PC-9 (cell line): ENCODE measurements around the gene LAMA5. TPM values are rescaled to one million over a fixed set of nuclear protein-coding genes. Genes with fewer than 3 reads are reported as not detected.

Experiments
- BruUV-seq: library from RNA; stranded (reverse); fragments of 400-500 nt; replicated peaks from 2 replicates; lab custom pipeline; 2021; lab: Mats Ljungman, UMichigan
- CTCF ChIA-PET: fragments of 300-600 bp; sonication (Branson Sonifier 250); formaldehyde crosslinking; loops from one replicate; lab custom pipeline; 2022; ENCODE audit warnings: antibody characterized with exemption; lab: Charles Lee
- POLR2A ChIA-PET: fragments of 300-600 bp; sonication (Branson Sonifier 250); formaldehyde crosslinking; loops from one replicate; lab custom pipeline; 2022; ENCODE audit warnings: antibody characterized with exemption; ENCODE audit not compliant: unreplicated experiment; lab: Charles Lee
- DNase-seq, 2 experiments: peaks; one replicate each; pipeline versions ENCODE4 v3.0.0 to v3.0.0-alpha.2; 2015 to 2022; ENCODE audit warnings: mixed read lengths in 1 of 2
- H2AFZ ChIP-seq: fragments of 200-600 bp; sonication (generic); 2 replicates; pipeline ENCODE4 v1.8.1; 2017; ENCODE audit warnings: antibody characterized with exemption
- H3F3A ChIP-seq: fragments of 200-600 bp; sonication (generic); 2 replicates; pipeline ENCODE4 v1.8.1; 2017; ENCODE audit warnings: antibody characterized with exemption, mild to moderate bottlenecking, low read depth; ENCODE audit not compliant: insufficient read depth
- H3K27ac ChIP-seq: fragments of 200-600 bp; sonication (generic); 2 replicates; pipeline ENCODE4 v1.6.1; 2016; ENCODE audit warnings: mixed run types
- H3K27me3 ChIP-seq: fragments of 200-600 bp; sonication (generic); 2 replicates; pipeline ENCODE4 v1.6.1; 2016; ENCODE audit warnings: low read depth, mixed run types; ENCODE audit not compliant: insufficient read depth
- H3K36me3 ChIP-seq: fragments of 200-600 bp; sonication (generic); 2 replicates; pipeline ENCODE4 v1.6.1; 2016; ENCODE audit warnings: low read depth, mixed run types
- H3K4me1 ChIP-seq: fragments of 200-600 bp; sonication (generic); replicated peaks from 2 replicates; pipeline ENCODE4 v1.6.1; 2016; ENCODE audit warnings: mixed run types; ENCODE audit not compliant: insufficient read depth
- H3K4me2 ChIP-seq: fragments of 200-600 bp; sonication (generic); 2 replicates; pipeline ENCODE4 v1.6.1; 2017; ENCODE audit warnings: mixed run types
- H3K4me3 ChIP-seq: fragments of 200-600 bp; sonication (generic); 2 replicates; pipeline ENCODE4 v1.6.1; 2016; ENCODE audit warnings: mixed run types
- H3K79me2 ChIP-seq: fragments of 200-600 bp; sonication (generic); 2 replicates; pipeline ENCODE4 v1.6.1; 2017; ENCODE audit warnings: low read depth, mixed run types
- H3K9me2 ChIP-seq: fragments of 200-600 bp; sonication (generic); 2 replicates; pipeline ENCODE4 v1.8.1; 2017; ENCODE audit warnings: mild to moderate bottlenecking; ENCODE audit not compliant: insufficient read depth
- H3K9me3 ChIP-seq: fragments of 200-600 bp; sonication (generic); 2 replicates; pipeline ENCODE4 v1.8.1; 2016; ENCODE audit warnings: low read depth; ENCODE audit not compliant: insufficient read depth
- H4K20me1 ChIP-seq: fragments of 200-600 bp; sonication (generic); 2 replicates; pipeline ENCODE4 v1.8.1; 2017; ENCODE audit not compliant: insufficient read depth
- EZH2 ChIP-seq: fragments of 200-600 bp; sonication (generic); IDR thresholded peaks from 2 replicates; pipeline ENCODE4 v1.8.0; 2017; ENCODE audit warnings: antibody characterized with exemption, low read depth
- intact Hi-C: fragments of 100-400 bp; cut with micrococcal nuclease; formaldehyde crosslinking; loops from one replicate; pipeline ENCODE4 v1.10.0; 2022; ENCODE audit not compliant: unreplicated experiment
- total RNA-seq: library from RNA; stranded (reverse); gene quantifications from 2 replicates; pipeline ENCODE4 v1.2.3, GENCODE V29; 2021
- TF ChIP-seq, protein P1 (sequence below): fragments of 200-600 bp; sonication (generic); conservative IDR thresholded peaks from 2 replicates; pipeline ENCODE4 v1.6.1; 2017; ENCODE audit warnings: mixed run types, antibody characterized with exemption, mild to moderate bottlenecking, moderate library complexity

The LAMA5 gene
- total RNA-seq, 1 experiment from 2014 or later, result 700 TPM

DNA sequence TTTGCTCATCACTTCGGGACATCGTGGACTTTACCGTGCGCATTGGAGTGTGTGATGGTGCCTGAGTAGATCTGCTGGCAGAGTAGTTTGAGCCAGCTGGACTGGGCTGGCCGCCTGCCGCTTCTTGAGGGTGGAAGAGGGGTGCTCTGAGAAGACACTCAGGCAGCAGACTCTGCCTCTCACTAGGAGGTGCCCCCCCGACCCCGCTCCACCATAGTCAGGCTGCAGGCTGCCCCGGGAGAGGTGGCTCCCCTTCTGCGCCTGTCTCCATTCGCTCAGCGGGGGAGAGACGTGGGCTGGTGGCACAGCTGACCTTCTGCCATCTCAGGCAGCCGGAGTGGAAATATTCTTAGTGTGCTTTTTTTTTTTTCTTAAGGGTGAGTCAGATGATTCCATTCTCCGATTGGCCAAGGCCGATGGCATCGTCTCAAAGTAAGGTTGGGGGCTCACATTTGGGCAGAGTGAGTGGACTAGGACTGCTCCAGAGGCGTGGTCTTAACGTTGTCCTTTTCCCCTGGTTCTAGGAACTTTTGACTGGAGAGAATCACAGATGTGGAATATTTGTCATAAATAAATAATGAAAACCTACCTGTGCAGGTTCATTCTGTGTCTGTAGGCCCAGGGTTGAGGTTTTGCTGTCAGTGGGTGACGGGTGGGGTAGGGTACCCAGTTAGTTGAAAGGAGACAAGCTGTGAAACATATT is 21.0 kb upstream of the LAMA5 start:
- Histone ChIP-seq H3F3A (peaks cover 56% of the 10 kb centered on the region), H3K27ac (peak overlapping the region; percentile 17; the same call in 1 of the 2 replicates), H3K36me3 (peaks cover 26% of the 10 kb centered on the region), H3K27me3 (no peaks in the 10 kb centered on the region), H3K4me2 (peak overlapping the region; percentile 99), H3K79me2 (peaks cover 61% of the 10 kb centered on the region), H3K9me3 (no peaks in the 10 kb centered on the region), H3K4me1 (peaks cover 21% of the 10 kb centered on the region), H3K4me3 (peak overlapping the region; percentile 100), H3K9me2 (no peaks in the 10 kb centered on the region), H4K20me1 (peaks cover 55% of the 10 kb centered on the region), H2AFZ (no peak overlapping the region)
- POLR2A ChIA-PET, result interaction anchor here (0.5 kb wide), 1 partner anchor 179 kb away, joined by 3 read pairs; no protein-coding TSS in a partner anchor
- CTCF ChIA-PET, result no interaction called here
- no peak for TF ChIP-seq EZH2
- TF ChIP-seq, protein P1, sequence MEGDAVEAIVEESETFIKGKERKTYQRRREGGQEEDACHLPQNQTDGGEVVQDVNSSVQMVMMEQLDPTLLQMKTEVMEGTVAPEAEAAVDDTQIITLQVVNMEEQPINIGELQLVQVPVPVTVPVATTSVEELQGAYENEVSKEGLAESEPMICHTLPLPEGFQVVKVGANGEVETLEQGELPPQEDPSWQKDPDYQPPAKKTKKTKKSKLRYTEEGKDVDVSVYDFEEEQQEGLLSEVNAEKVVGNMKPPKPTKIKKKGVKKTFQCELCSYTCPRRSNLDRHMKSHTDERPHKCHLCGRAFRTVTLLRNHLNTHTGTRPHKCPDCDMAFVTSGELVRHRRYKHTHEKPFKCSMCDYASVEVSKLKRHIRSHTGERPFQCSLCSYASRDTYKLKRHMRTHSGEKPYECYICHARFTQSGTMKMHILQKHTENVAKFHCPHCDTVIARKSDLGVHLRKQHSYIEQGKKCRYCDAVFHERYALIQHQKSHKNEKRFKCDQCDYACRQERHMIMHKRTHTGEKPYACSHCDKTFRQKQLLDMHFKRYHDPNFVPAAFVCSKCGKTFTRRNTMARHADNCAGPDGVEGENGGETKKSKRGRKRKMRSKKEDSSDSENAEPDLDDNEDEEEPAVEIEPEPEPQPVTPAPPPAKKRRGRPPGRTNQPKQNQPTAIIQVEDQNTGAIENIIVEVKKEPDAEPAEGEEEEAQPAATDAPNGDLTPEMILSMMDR, result no peak
- intact Hi-C loops, result no loop called here
- DNase-seq, result no peak
- TSS peak; percentile 66 for BruUV-seq

DNA sequence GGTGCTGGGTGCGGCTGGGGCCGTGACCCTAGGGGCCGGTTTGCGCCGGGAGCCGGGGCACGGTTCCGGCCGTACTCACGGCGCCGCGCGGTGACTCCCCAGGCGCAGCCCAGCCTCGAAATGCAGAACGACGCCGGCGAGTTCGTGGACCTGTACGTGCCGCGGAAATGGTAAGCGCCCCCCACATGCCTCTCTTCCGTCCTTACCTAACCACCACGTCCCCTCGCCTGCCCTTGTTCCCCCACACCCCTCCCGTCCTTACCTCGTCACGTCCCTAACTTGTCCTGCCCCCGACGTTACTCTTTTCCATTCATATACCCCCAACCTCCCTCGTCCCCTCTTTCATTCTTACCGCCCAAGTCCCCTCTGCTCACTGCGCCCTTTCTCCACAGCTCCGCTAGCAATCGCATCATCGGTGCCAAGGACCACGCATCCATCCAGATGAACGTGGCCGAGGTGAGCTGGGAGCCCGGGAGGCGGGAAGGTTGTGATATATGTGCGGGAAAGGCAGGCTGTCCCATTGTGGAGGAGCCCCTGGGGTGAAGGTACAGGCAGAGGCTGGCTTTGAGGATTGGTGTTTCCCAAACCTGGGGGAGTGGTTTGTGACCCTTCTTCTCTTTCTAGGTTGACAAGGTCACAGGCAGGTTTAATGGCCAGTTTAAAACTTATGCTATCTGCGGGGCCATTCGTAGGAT is 20.3 kb upstream of the LAMA5 start:
- Histone ChIP-seq H3K4me3 (peak overlapping the region; percentile 100), H4K20me1 (peaks cover 52% of the 10 kb centered on the region), H3K36me3 (peaks cover 26% of the 10 kb centered on the region), H3K27me3 (no peaks in the 10 kb centered on the region), H3K4me2 (peak overlapping the region; percentile 99), H3K79me2 (peaks cover 63% of the 10 kb centered on the region), H3K9me3 (no peaks in the 10 kb centered on the region), H3K27ac (peak overlapping the region; percentile 17; the same call in 1 of the 2 replicates), H2AFZ (no peak overlapping the region), H3K9me2 (no peaks in the 10 kb centered on the region), H3F3A (peaks cover 61% of the 10 kb centered on the region), H3K4me1 (peaks cover 21% of the 10 kb centered on the region)
- intact Hi-C loops, result no loop called here
- no peak for TF ChIP-seq EZH2
- TF ChIP-seq, protein P1, result no peak
- ChIA-PET POLR2A (interaction anchor here (0.5 to 0.7 kb wide), 3 partner anchors 29 to 178 kb away, joined by 3 to 21 read pairs (median 13); no protein-coding TSS in a partner anchor), CTCF (interaction anchor here (0.6 kb wide), 1 partner anchor 84 kb away, joined by 3 read pairs; no protein-coding TSS in a partner anchor)
- no peak for DNase-seq
- BruUV-seq, result no TSS peak

DNA sequence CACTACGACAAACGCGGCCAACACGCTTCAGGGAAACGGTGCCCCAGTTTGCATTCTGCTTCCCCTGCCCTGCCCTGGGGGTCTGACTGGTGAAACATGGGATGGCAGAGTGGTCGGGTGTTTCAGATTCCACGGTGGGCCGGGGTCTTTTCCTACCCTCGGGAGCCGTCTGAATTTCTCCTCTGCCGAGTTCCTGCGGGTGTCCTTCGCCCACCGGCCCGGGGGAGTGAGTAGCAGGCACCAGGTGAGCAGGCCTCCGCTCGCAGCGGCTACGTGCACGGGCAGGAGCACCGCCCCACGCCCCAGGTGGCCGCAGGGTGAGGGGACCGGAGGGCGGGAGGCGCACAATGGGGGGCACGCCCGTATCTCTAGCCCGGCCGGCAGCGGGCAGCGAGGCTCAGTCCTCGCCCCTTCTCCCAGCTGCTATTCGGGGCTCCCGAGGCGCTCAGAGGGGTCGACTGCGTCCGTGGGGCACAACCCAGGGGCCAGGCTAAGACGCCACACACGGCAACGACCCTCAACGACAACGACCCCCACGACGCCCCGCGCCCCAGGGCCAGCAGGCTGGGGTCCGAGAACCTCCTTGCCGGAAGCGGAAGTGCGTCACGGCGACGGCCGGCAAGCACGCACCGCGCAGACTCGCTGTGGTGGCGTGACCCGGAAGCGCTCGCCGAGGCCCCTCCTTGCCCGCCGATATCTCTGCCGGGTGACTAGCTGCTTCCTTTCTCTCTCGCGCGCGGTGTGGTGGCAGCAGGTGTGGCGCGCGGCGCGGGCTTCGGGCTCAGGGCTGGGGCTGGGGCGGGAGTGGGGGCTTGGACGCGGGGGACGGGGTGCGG is 19.5 kb upstream of the LAMA5 start, which contains the start of gene RPS21:
RPS21 (plus strand) TSS at position 721 of the 836 bp plus-strand sequence. CDS start 236 bp downstream, outside the sequence.
- DNase-seq, result peak; percentile 85 to 93
- Histone ChIP-seq H2AFZ (peak within 1 kb of the TSS; percentile 83), H3K9me3 (no peaks in the 10 kb centered on the region), H3K79me2 (peaks cover 65% of the 10 kb centered on the region), H4K20me1 (peaks cover 54% of the 10 kb centered on the region), H3K4me1 (peaks cover 23% of the 10 kb centered on the region), H3K9me2 (no peaks in the 10 kb centered on the region), H3F3A (peaks cover 63% of the 10 kb centered on the region), H3K4me3 (peak within 1 kb of the TSS; percentile 100), H3K27ac (peak within 1 kb of the TSS; percentile 36), H3K27me3 (no peaks in the 10 kb centered on the region), H3K4me2 (peak within 1 kb of the TSS; percentile 99), H3K36me3 (peaks cover 30% of the 10 kb centered on the region)
- TSS peak; percentile 62 for BruUV-seq
- intact Hi-C loops, result no loop called here
- ChIA-PET CTCF (interaction anchor here (0.5 to 0.6 kb wide), 3 partner anchors 18 to 144 kb away, joined by 3 to 5 read pairs (median 3); no protein-coding TSS in a partner anchor), POLR2A (interaction anchor here (0.7 kb wide), 3 partner anchors 25 to 37 kb away, joined by 5 to 21 read pairs (median 13); no protein-coding TSS in a partner anchor)
- TF ChIP-seq EZH2, result no peak
- TF ChIP-seq, protein P1, result no peak
